Nephron (organoid): Measurements from ENCODE around the gene SMAD6.

Source experiments
- H3K27ac Mint-ChIP-seq, 3 experiments: 2 replicates each; pipeline ENCODE4 v1.8.0; 2020; ENCODE audit warnings: mixed read lengths in 3 of 3, mild to moderate bottlenecking in 2 of 3, moderate library complexity in 1 of 3
- H3K27me3 Mint-ChIP-seq: 2 replicates; pipeline ENCODE4 v1.8.0; 2021; ENCODE audit warnings: low read depth, mild to moderate bottlenecking, moderate library complexity, mixed read lengths
- H3K36me3 Mint-ChIP-seq: 2 replicates; pipeline ENCODE4 v1.8.0; 2020; ENCODE audit warnings: low read depth, mixed read lengths
- H3K4me1 Mint-ChIP-seq: 2 replicates; pipeline ENCODE4 v1.8.0; 2020; ENCODE audit warnings: mixed read lengths
- H3K4me3 Mint-ChIP-seq, 3 experiments: 2 replicates each; pipeline ENCODE4 v1.8.0; 2020; ENCODE audit warnings: mild to moderate bottlenecking in 3 of 3, mixed read lengths in 3 of 3, moderate library complexity in 2 of 3
- H3K9me3 Mint-ChIP-seq: 2 replicates; pipeline ENCODE4 v1.8.0; 2020; ENCODE audit warnings: mixed read lengths
- TF ChIP-seq, protein P1 (sequence below), 3 experiments: fragments of 200-600 bp; sonication (generic); IDR thresholded peaks; one replicate each; pipeline ENCODE4 v1.5.0; 2021; ENCODE audit warnings: antibody characterized with exemption in 3 of 3; ENCODE audit not compliant: unreplicated experiment in 3 of 3

The SMAD6 gene

DNA sequence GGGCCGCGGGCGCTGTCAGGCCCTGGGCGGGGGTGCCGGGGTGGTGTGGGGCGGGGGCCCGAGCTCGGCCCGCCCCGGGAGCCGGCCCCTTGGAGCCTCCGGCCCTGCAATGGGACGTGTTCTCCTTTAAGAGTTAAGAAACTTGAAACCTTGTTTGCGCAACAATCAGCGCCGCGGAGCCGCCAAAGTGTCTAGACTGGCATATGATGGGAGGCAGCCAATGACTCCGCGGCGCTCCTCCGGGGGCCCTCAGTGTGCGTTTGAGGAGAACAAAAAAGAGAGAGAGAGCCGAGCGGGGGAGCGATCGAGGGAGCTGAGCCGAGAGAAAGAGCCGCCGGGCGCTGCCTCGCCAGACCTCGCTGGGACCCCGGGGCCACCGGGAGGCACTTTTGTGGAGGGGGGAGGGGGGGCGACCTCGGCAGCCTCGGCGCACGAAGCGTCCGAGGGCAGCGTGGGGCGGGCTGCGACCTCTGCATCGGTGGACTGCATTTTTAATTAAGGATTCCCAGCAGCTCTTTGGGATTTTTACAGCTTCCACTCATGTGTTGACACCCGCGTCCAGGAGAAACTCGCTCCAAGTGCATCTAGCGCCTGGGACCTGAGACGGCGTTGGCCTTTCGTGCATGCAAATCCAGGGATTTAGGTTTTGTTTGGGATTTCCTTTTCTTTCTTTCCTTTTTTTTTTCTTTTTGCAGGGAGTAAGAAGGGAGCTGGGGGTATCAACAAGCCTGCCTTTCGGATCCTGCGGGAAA, at the start of gene SMAD6:
Gene SMAD6, plus strand, starts transcription at position 202 of the 752 bp plus-strand sequence. CDS start 1,023 bp downstream, outside the sequence.
- Mint-ChIP-seq H3K9me3 (no peaks in the 10 kb centered on the region), H3K36me3 (peaks cover 22% of the 10 kb centered on the region)

DNA sequence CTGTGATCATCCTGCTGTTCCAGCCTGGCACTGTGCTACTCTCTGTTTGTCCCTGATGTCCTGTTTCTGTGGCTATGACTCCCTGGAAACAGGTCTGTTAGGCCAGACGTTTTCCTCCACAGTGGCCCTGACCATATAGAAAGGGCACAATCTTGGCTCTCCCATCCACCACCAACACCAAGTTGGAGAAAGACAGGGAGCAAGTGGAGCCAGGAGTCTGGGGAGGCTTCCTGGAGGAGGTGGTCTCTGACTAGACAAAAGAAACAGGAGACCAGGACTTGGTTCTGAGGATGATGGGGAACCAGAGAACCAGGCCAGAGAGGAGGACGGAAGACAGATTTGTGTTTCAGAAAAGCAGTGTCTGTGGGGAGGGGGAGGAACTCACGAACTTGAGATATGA, 49.2 kb upstream of the SMAD6 start:
- no peaks in the 10 kb centered on the region for H3K36me3 Mint-ChIP-seq
- H3K27ac Mint-ChIP-seq = peak overlapping the region; percentile 29 to 87 (median 77)
- no peak overlapping the region for H3K4me3 Mint-ChIP-seq
- peaks cover 24% of the 10 kb centered on the region for H3K27me3 Mint-ChIP-seq
- peaks cover 51% of the 10 kb centered on the region for H3K4me1 Mint-ChIP-seq
- no peaks in the 10 kb centered on the region for H3K9me3 Mint-ChIP-seq
- TF ChIP-seq, protein P1, sequence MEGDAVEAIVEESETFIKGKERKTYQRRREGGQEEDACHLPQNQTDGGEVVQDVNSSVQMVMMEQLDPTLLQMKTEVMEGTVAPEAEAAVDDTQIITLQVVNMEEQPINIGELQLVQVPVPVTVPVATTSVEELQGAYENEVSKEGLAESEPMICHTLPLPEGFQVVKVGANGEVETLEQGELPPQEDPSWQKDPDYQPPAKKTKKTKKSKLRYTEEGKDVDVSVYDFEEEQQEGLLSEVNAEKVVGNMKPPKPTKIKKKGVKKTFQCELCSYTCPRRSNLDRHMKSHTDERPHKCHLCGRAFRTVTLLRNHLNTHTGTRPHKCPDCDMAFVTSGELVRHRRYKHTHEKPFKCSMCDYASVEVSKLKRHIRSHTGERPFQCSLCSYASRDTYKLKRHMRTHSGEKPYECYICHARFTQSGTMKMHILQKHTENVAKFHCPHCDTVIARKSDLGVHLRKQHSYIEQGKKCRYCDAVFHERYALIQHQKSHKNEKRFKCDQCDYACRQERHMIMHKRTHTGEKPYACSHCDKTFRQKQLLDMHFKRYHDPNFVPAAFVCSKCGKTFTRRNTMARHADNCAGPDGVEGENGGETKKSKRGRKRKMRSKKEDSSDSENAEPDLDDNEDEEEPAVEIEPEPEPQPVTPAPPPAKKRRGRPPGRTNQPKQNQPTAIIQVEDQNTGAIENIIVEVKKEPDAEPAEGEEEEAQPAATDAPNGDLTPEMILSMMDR (IDR thresholded peaks at IDR 0.05; ENCODE audit: unreplicated experiment in 3 of 3) = no peak

More for the DNA sequence above, at the start of gene SMAD6:
- no peaks in the 10 kb centered on the region for H3K27me3 Mint-ChIP-seq
- H3K4me1 Mint-ChIP-seq = peaks cover 27% of the 10 kb centered on the region
- TF ChIP-seq, protein P1 (IDR thresholded peaks at IDR 0.05; ENCODE audit: unreplicated experiment in 3 of 3) = no peak
- H3K27ac Mint-ChIP-seq = peak within 1 kb of the TSS; percentile 96 to 99 (median 98)
- peak within 1 kb of the TSS; percentile 95 to 98 (median 97) for H3K4me3 Mint-ChIP-seq

DNA sequence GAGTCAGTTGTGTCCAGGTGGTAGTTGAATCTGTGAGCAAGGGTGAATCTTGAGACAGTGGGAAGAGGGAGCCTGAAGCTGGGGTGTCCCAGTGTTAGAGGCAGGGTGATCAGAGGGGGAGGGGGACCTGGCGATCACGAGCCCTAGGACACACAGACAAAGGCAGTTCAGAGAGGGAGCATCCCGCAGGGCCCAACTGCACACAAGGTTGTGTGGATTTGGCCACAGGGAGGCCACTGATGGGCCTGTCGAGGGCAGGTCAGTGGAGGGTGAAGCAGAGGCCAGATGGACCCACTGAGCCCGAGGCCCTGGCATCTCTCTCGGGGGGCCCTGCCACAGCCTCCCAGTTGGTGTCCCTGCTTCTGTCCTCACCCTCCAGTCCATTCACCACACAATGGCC, 48.6 kb upstream of the SMAD6 start:
- Mint-ChIP-seq H3K27ac (peak overlapping the region; percentile 29 to 87 (median 77)), H3K27me3 (peaks cover 19% of the 10 kb centered on the region), H3K4me1 (peaks cover 46% of the 10 kb centered on the region), H3K36me3 (no peaks in the 10 kb centered on the region), H3K4me3 (peak overlapping the region in 1 of 3 experiments; percentile 36), H3K9me3 (no peaks in the 10 kb centered on the region)
- TF ChIP-seq, protein P1 (IDR thresholded peaks at IDR 0.05; ENCODE audit: unreplicated experiment in 3 of 3) = no peak

DNA sequence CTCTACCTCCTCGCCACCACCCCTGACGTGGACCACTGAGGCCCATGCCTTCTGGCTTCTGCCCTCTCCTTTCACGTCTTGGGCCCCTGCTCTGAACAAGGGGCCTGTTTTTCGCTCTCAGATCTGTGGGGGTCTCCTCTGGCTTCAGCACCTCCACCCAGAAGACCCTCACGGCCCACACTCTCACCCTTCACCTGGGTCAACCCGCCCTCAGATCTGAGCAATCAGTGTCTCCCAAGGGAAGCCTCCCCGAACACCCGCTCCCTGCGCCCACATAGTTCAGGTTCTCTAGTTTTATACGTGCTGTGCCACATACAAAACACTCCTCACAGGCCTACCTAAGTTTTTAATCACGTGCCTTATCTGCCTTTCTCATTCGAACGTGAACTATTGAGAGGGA, 48.2 kb upstream of the SMAD6 start:
- Mint-ChIP-seq H3K36me3 (no peaks in the 10 kb centered on the region), H3K9me3 (no peaks in the 10 kb centered on the region), H3K27me3 (peaks cover 16% of the 10 kb centered on the region), H3K4me1 (peaks cover 45% of the 10 kb centered on the region), H3K27ac (peak overlapping the region; percentile 34 to 82 (median 77)), H3K4me3 (peak overlapping the region in 2 of 3 experiments; percentile 10 to 31)
- TF ChIP-seq, protein P1 (IDR thresholded peaks at IDR 0.05; ENCODE audit: unreplicated experiment in 3 of 3) = no peak

DNA sequence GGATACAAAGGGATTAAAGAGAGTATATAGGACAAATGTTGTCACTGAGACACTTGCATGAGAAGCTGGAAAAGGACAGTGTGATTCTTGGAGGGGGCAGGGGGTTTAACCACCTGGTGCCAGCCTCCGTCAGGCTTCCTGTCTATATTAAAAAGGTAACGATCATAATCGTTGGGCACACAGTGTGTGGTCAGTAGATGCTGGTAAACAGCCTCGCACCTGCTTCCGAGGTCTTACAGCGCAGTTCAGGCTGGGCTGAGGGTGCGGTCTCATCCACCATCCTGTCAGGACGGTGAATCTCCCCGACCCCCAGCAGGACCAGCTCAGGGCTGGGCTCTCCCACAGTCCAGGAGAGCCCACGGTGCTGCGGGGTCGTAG, 47.7 kb upstream of the SMAD6 start:
- Mint-ChIP-seq H3K4me1 (peaks cover 42% of the 10 kb centered on the region), H3K9me3 (no peaks in the 10 kb centered on the region), H3K4me3 (peak overlapping the region in 2 of 3 experiments; percentile 10 to 31), H3K36me3 (no peaks in the 10 kb centered on the region), H3K27me3 (peaks cover 12% of the 10 kb centered on the region), H3K27ac (peak overlapping the region; percentile 34 to 82 (median 77))
- TF ChIP-seq, protein P1 (IDR thresholded peaks at IDR 0.05; ENCODE audit: unreplicated experiment in 3 of 3) = no peak
